ENCODE results near the gene GNAQ.

The GNAQ gene

GRCh38 chr9:78030553-78031443 is 813 bp downstream of the GNAQ start:
- no peaks in the 10 kb centered on the region for H4K20me1 ChIP-seq (ENCODE audit: control insufficient read depth, insufficient read depth, low read depth, low read length)
- H3K9me2 ChIP-seq (replicated peaks; ENCODE audit: control insufficient read depth, low read length): no peaks in the 10 kb centered on the region
- no peaks in the 10 kb centered on the region for H3K36me3 ChIP-seq (ENCODE audit: control insufficient read depth, low read length)
- no peak overlapping the region for H3K4me2 ChIP-seq (ENCODE audit: low read length)
- H3K27me3 ChIP-seq (ENCODE audit: control insufficient read depth, low read length): peaks cover 29% of the 10 kb centered on the region
- no peak overlapping the region for H3K27ac ChIP-seq (ENCODE audit: low read depth, low read length)
- no peaks in the 10 kb centered on the region for H3K9me3 ChIP-seq (ENCODE audit: control insufficient read depth, insufficient read depth, low read length)
- no peaks in the 10 kb centered on the region for H3K79me2 ChIP-seq (ENCODE audit: control insufficient read depth, low read length)
- no peaks in the 10 kb centered on the region for H3K4me1 ChIP-seq (ENCODE audit: control insufficient read depth, low read length)
- TF ChIP-seq CTCF (IDR thresholded peaks at IDR 0.05; ENCODE audit: low read depth, low read length, poor library complexity, severe bottlenecking) (no peak), EZH2phosphoT487 (IDR thresholded peaks at IDR 0.05; ENCODE audit: borderline replicate concordance, low read length) (no peak)
- H3K4me3 ChIP-seq (ENCODE audit: low read length): no peak overlapping the region
- H3F3A ChIP-seq (ENCODE audit: control insufficient read depth, insufficient read depth): no peaks in the 10 kb centered on the region

GRCh38 chr9:78030296-78030552 is 1.4 kb downstream of the GNAQ start:
- no peak overlapping the region for H3K4me3 ChIP-seq (ENCODE audit: low read length)
- H3K9me3 ChIP-seq (ENCODE audit: control insufficient read depth, insufficient read depth, low read length): no peaks in the 10 kb centered on the region
- H3K27ac ChIP-seq (ENCODE audit: low read depth, low read length): no peak overlapping the region

GRCh38 chr9:78029551-78030295 is 1.9 kb downstream of the GNAQ start:
- Histone ChIP-seq H3K4me1 (ENCODE audit: control insufficient read depth, low read length) (no peaks in the 10 kb centered on the region), H3K4me3 (ENCODE audit: low read length) (no peak overlapping the region), H3K27me3 (ENCODE audit: control insufficient read depth, low read length) (peaks cover 23% of the 10 kb centered on the region), H3F3A (ENCODE audit: control insufficient read depth, insufficient read depth) (no peaks in the 10 kb centered on the region), H3K36me3 (ENCODE audit: control insufficient read depth, low read length) (no peaks in the 10 kb centered on the region), H3K4me2 (ENCODE audit: low read length) (no peak overlapping the region), H3K27ac (ENCODE audit: low read depth, low read length) (no peak overlapping the region), H3K79me2 (ENCODE audit: control insufficient read depth, low read length) (no peaks in the 10 kb centered on the region), H3K9me3 (ENCODE audit: control insufficient read depth, insufficient read depth, low read length) (no peaks in the 10 kb centered on the region), H3K9me2 (replicated peaks; ENCODE audit: control insufficient read depth, low read length) (no peaks in the 10 kb centered on the region), H4K20me1 (ENCODE audit: control insufficient read depth, insufficient read depth, low read depth, low read length) (no peaks in the 10 kb centered on the region)
- TF ChIP-seq EZH2phosphoT487 (IDR thresholded peaks at IDR 0.05; ENCODE audit: borderline replicate concordance, low read length) (no peak), CTCF (IDR thresholded peaks at IDR 0.05; ENCODE audit: low read depth, low read length, poor library complexity, severe bottlenecking) (no peak)

More at GRCh38 chr9:78030296-78030552, 1.4 kb downstream of the GNAQ start:
- no peak overlapping the region for H3K4me2 ChIP-seq (ENCODE audit: low read length)
- H4K20me1 ChIP-seq (ENCODE audit: control insufficient read depth, insufficient read depth, low read depth, low read length): no peaks in the 10 kb centered on the region
- no peaks in the 10 kb centered on the region for H3F3A ChIP-seq (ENCODE audit: control insufficient read depth, insufficient read depth)
- no peak for TF ChIP-seq CTCF (IDR thresholded peaks at IDR 0.05; ENCODE audit: low read depth, low read length, poor library complexity, severe bottlenecking)
- TF ChIP-seq EZH2phosphoT487 (IDR thresholded peaks at IDR 0.05; ENCODE audit: borderline replicate concordance, low read length): no peak
- H3K36me3 ChIP-seq (ENCODE audit: control insufficient read depth, low read length): no peaks in the 10 kb centered on the region
- no peaks in the 10 kb centered on the region for H3K4me1 ChIP-seq (ENCODE audit: control insufficient read depth, low read length)
- H3K27me3 ChIP-seq (ENCODE audit: control insufficient read depth, low read length): peaks cover 28% of the 10 kb centered on the region
- H3K9me2 ChIP-seq (replicated peaks; ENCODE audit: control insufficient read depth, low read length): no peaks in the 10 kb centered on the region
- no peaks in the 10 kb centered on the region for H3K79me2 ChIP-seq (ENCODE audit: control insufficient read depth, low read length)

Measured in DOHH2 (cell line).